Lower leg skin (tissue), 4 donors: Measurements from ENCODE around the gene SPEF1. TPM values are rescaled to one million over a fixed set of nuclear protein-coding genes. Genes with fewer than 3 reads are reported as not detected.
A peak's percentile ranks its signal among the peaks of the same experiment; 100 is the strongest.

Source experiments
- DNase-seq, 2 donors: peaks; one replicate each; pipeline ENCODE4 v3.0.0-alpha.2; 2019; ENCODE audit warnings: low spot score in 2 of 2
- H3K4me3 ChIP-seq: fragments of 200-600 bp; sonication (generic); 2 replicates; pipeline ENCODE4 v1.5.1; 2017; ENCODE audit warnings: mild to moderate bottlenecking, low read depth; ENCODE audit not compliant: poor library complexity, severe bottlenecking
- POLR2A ChIP-seq, 2 donors: fragments of 450-650 bp; IDR thresholded peaks; one replicate each; pipeline ENCODE4 v1.6.1; 2016 to 2017; ENCODE audit warnings: antibody characterized with exemption in 2 of 2, mild to moderate bottlenecking in 1 of 2, moderate library complexity in 1 of 2
- WGBS, 2 donors: methylation state at CpG; one replicate each; pipeline ENCODE4 v1.1.5; 2018; 5-methylcytosine and 5-hydroxymethylcytosine counted together
- intact Hi-C: fragments of 100-400 bp; cut with DNase I; formaldehyde crosslinking; loops from one replicate; pipeline ENCODE4 v1.15.0; 2023; ENCODE audit warnings: low total_unique reads
- total RNA-seq, 4 donors: library from RNA; depleted of rRNA; stranded (reverse); fragments of >200 nt; gene quantifications; one replicate each; pipeline ENCODE4 v1.1.0, GENCODE V29; 2016
- TF ChIP-seq, protein P1 (sequence below), 3 donors: fragments of 450-650 bp; IDR thresholded peaks; one replicate each; pipeline ENCODE4 v1.5.1; 2016; ENCODE audit warnings: antibody characterized with exemption in 3 of 3, mild to moderate bottlenecking in 3 of 3, moderate library complexity in 2 of 3

Gene SPEF1
- total RNA-seq, 4 donors from 2014 or later, result 0.13 TPM; not detected in 3

DNA sequence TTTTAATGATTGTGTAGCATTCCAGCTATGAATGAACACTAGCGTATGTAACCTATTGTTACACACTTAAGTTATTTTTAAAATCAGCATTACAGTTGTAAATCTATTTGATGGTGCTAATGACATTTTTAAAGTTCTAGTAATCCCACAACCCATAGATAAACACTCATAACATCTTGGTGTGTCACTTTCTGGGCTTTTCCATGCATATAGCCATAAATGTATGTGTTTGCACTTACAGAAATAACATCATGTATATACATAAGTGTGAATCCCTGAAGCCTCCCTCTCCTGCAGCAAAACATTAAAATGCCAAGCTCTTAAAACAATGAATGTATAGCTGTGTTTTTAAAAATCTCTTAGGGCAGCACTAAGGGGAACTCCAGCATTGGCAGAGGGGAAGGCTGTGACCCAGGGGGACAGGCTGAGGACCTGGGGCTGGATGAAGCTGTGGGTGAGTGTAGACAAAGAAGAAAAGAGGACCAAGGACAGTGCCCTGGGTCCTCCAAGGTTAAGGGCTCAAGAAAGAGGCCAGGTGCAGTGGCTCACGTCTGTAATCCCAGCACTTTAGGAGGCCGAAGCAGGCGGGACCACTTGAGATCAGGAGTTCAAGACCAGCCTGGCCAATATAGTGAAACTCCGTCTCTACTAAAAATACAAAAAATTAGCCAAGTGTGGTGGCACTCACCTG, 6.2 kb upstream of the SPEF1 start:
- H3K4me3 ChIP-seq, result no peak overlapping the region
- 74 to 75% methylated on average over 5 of the region's 5 CpGs for WGBS, 2 donors
- intact Hi-C loops, result loop anchor here (2.0 kb wide), 1 partner anchor 33 kb away; the partner anchor contains the start of gene AP5S1
- TF ChIP-seq POLR2A (IDR thresholded peaks at IDR 0.05), result no peak
- TF ChIP-seq, protein P1, sequence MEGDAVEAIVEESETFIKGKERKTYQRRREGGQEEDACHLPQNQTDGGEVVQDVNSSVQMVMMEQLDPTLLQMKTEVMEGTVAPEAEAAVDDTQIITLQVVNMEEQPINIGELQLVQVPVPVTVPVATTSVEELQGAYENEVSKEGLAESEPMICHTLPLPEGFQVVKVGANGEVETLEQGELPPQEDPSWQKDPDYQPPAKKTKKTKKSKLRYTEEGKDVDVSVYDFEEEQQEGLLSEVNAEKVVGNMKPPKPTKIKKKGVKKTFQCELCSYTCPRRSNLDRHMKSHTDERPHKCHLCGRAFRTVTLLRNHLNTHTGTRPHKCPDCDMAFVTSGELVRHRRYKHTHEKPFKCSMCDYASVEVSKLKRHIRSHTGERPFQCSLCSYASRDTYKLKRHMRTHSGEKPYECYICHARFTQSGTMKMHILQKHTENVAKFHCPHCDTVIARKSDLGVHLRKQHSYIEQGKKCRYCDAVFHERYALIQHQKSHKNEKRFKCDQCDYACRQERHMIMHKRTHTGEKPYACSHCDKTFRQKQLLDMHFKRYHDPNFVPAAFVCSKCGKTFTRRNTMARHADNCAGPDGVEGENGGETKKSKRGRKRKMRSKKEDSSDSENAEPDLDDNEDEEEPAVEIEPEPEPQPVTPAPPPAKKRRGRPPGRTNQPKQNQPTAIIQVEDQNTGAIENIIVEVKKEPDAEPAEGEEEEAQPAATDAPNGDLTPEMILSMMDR (IDR thresholded peaks at IDR 0.05), result no peak
- DNase-seq, result no peak

DNA sequence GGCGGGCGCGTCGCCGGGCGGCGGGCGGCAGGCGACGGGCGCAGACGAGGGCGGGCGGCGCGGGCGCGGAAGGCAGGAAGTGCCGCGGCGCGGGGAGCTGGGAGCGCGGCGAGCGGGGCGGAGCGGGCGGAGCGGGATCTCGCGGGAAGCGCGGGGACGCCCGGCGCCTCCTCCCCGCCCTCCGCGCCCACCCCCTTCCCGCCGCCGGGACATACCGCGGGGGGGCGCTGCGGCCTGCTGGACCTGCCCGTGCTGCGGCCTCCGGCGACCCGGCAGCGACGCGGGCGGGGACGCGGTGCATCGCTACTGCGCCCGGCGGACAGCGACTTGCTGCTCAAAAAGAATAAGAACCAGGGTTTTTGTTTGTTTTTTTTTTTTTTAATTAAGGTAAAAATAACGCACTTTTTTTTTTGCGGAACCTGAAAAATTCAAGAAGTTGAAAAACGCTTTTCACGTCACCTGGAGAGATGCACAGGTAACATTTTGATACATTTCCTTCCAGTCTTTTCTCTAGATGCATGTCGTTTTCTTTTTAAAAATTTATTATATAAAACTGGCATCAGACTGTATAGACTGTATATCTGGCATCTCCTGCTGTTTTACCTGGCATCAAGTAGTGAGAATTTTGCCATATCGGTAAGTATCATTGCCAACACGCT, 5.5 kb upstream of the SPEF1 start, which contains the start of gene CENPB:
Gene CENPB, minus strand, starts transcription at position 76 of the 659 bp plus-strand sequence. CDS start 257 bp downstream, outside the sequence.
- intact Hi-C loops, result loop anchor here (2.0 kb wide), 1 partner anchor 34 kb away; the partner anchor contains the start of gene AP5S1
- H3K4me3 ChIP-seq, result peak within 1 kb of the TSS; percentile 44
- TF ChIP-seq, protein P1 (IDR thresholded peaks at IDR 0.05), result no peak
- no peak for TF ChIP-seq POLR2A (IDR thresholded peaks at IDR 0.05)
- peak; percentile 82 to 98 for DNase-seq
- 2 to 3% methylated on average over 41 to 43 of the region's 70 CpGs for WGBS, 2 donors

DNA sequence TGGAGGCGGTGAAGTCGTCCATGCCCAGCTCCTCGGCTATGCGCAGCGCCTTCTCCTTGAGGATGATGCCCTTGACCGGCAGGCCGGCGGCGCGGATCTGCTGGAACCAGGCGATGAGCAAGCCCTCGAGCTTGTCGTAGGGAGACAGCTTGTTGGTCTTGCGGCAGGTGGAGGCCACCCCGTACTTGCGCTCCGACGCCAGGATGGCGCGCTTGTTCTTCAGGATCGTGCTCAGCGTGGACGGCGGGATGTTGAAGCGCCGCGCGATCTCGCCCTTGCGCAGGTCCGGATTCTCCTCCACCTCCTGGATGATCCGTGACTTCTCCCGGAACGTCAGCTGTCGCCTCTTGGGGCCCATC, 4.9 kb upstream of the SPEF1 start:
- WGBS, 2 donors, result 0% methylated on average over 2 of the region's 35 CpGs; no CpG with 5 or more reads in 1 of the 2 donors
- TF ChIP-seq POLR2A (IDR thresholded peaks at IDR 0.05), result no peak
- TF ChIP-seq, protein P1 (IDR thresholded peaks at IDR 0.05), result no peak
- intact Hi-C loops, result loop anchor here (2.0 kb wide), 1 partner anchor 35 kb away; the partner anchor contains the start of gene AP5S1
- H3K4me3 ChIP-seq, result peak overlapping the region; percentile 44
- peak in 1 of 2 donors; percentile 91 for DNase-seq

DNA sequence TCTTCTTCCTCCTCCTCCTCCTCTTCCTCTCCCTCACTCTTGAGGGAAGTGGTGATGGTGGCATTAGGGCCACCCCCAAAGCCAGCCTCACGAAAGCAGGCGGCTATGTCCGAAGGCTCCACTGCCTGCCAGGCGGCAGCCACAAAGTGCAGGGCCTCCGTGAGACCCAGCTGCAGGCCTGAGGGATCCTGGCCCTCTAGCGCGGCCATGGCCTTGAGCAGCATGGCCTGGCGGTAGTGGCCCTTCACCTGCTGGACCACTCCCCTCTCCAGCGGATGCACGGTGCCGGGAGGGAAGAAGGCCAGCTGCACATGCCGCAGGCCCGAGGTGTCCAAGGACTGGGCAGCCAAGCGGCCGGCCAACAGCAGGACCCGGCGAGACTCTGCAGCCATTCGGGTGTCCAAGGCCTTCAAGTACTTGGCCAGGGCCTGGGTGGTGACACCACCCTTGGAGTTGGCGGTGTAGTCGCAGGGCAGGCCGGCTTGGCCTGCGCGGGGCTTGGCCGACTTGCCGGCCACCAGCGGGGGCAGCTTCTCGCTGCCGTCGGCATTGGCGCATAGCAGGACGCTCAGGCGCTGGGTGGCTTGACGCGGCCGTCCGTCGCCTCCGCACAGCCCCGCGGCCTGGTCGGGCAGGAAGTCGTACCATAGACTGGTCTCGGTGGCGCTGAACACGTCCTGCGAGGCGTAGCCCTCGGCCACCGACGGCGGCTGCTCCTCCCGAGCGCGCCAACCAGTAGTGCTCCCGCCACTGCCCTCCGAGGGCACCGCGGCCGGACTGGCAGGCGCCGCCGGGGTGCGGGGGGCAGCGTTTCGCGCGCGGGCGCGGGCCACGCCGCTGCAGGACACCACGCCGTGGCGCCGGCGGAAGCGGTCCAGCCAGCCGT, 4.2 kb upstream of the SPEF1 start:
- WGBS, 2 donors, result 29 to 35% methylated on average over 22 to 27 of the region's 79 CpGs
- intact Hi-C loops, result loop anchor here (2.0 kb wide), 1 partner anchor 35 kb away; the partner anchor contains the start of gene AP5S1
- peak overlapping the region; percentile 44 for H3K4me3 ChIP-seq
- DNase-seq, result peak in 1 of 2 donors; percentile 86
- TF ChIP-seq, protein P1 (IDR thresholded peaks at IDR 0.05), result no peak
- TF ChIP-seq POLR2A (IDR thresholded peaks at IDR 0.05), result no peak

DNA sequence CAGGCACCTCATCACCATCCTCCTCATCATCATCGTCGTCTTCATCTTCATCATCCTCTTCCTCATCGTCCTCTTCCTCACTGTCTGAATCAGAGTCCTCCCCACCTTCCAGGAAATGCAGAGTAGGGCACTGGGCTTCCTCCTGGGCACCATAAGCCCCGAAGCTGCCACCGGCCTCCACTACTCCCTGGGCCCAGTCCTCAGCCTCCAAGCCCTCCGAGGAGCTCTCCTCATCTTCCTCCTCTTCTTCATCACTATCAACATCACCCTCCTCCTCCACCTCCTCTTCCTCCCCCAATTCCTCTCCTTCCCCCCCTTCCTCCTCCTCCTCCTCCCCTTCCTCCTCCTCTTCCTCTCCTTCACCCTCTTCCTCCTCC, 3.6 kb upstream of the SPEF1 start:
- no peak for DNase-seq
- TF ChIP-seq, protein P1 (IDR thresholded peaks at IDR 0.05), result no peak
- TF ChIP-seq POLR2A (IDR thresholded peaks at IDR 0.05), result no peak
- intact Hi-C loops, result no loop called here
- peak overlapping the region; percentile 44 for H3K4me3 ChIP-seq
- WGBS, 2 donors, result 66 to 67% methylated on average over 6 of the region's 6 CpGs
